ENCODE results near the gene SMYD5.

Gene SMYD5

GRCh38 chr2:73253901-73254300 is 39.9 kb downstream of the SMYD5 start:
- no peak for DNase-seq (ENCODE audit: extremely low spot score)
- ChIA-PET POLR2A (no interaction called here), CTCF (interaction anchor here (1.2 to 3.2 kb wide), 4 partner anchors 16 to 37 kb away, joined by 3 to 17 read pairs (median 5); partner anchors contain the start of gene PRADC1)
- TF ChIP-seq CTCF (IDR thresholded peaks at IDR 0.05; ENCODE audit: control extremely low read depth, extremely low read depth, low read depth, missing control alignments), result no peak

GRCh38 chr2:73254343-73255006 is 40.4 kb downstream of the SMYD5 start:
- ChIA-PET CTCF (interaction anchor here (1.2 to 3.2 kb wide), 3 partner anchors 16 to 36 kb away, joined by 3 to 17 read pairs (median 7); partner anchors contain the start of gene PRADC1), POLR2A (interaction anchor here (0.5 to 1.0 kb wide), 2 partner anchors 10 to 475 kb away, joined by 3 to 4 read pairs; no protein-coding TSS in a partner anchor)
- DNase-seq (ENCODE audit: extremely low spot score), result no peak
- no peak for TF ChIP-seq CTCF (IDR thresholded peaks at IDR 0.05; ENCODE audit: control extremely low read depth, extremely low read depth, low read depth, missing control alignments)

GRCh38 chr2:73255007-73255644 is 41.1 kb downstream of the SMYD5 start:
- CTCF ChIA-PET, result interaction anchor here (1.2 to 3.2 kb wide), 3 partner anchors 17 to 35 kb away, joined by 3 to 17 read pairs (median 7); partner anchors contain the start of gene PRADC1
- no peak for DNase-seq (ENCODE audit: extremely low spot score)

GRCh38 chr2:73255907-73256617 is 42.0 kb downstream of the SMYD5 start:
- no peak for DNase-seq (ENCODE audit: extremely low spot score)
- TF ChIP-seq CTCF (IDR thresholded peaks at IDR 0.05; ENCODE audit: control extremely low read depth, extremely low read depth, low read depth, missing control alignments), result no peak
- POLR2A ChIA-PET, result no interaction called here
- CTCF ChIA-PET, result interaction anchor here (3.2 kb wide), 1 partner anchor 34 kb away, joined by 17 read pairs; no protein-coding TSS in a partner anchor

More at GRCh38 chr2:73255007-73255644, 41.1 kb downstream of the SMYD5 start:
- POLR2A ChIA-PET, result interaction anchor here (0.5 to 1.0 kb wide), 2 partner anchors 11 to 474 kb away, joined by 3 to 4 read pairs; no protein-coding TSS in a partner anchor
- TF ChIP-seq CTCF (IDR thresholded peaks at IDR 0.05; ENCODE audit: control extremely low read depth, extremely low read depth, low read depth, missing control alignments), result no peak

GRCh38 chr2:73256618-73256922 is 42.5 kb downstream of the SMYD5 start:
- POLR2A ChIA-PET, result no interaction called here
- no peak for TF ChIP-seq CTCF (IDR thresholded peaks at IDR 0.05; ENCODE audit: control extremely low read depth, extremely low read depth, low read depth, missing control alignments)
- CTCF ChIA-PET, result interaction anchor here (3.1 kb wide), 1 partner anchor 33 kb away, joined by 14 read pairs; no protein-coding TSS in a partner anchor
- no peak for DNase-seq (ENCODE audit: extremely low spot score)

- CTCF ChIA-PET, result interaction anchor here (3.1 kb wide), 1 partner anchor 33 kb away, joined by 14 read pairs; no protein-coding TSS in a partner anchor
- DNase-seq (ENCODE audit: extremely low spot score), result no peak
- POLR2A ChIA-PET, result no interaction called here
- TF ChIP-seq CTCF (IDR thresholded peaks at IDR 0.05; ENCODE audit: control extremely low read depth, extremely low read depth, low read depth, missing control alignments), result no peak
These were observed 43.0 kb downstream of the SMYD5 start for GRCh38 chr2:73257021-73257420.

All from GM10248 (cell line).